Stimulated activated CD4-positive, alpha-beta T cell treated with anti-CD3 and anti-CD28 coated beads, Interleukin-4, amount 100 ng/mL, for 48 hours (primary cell): ENCODE results near the gene RHOXF2B.
"Not testable (repeated sequence)": the region's sequence is repeated elsewhere in the genome, so short reads cannot be mapped to it uniquely, and the experiment has no call there.

Experiments used
- DNase-seq, 2 donors: peaks; one replicate each; pipeline ENCODE4 v3.0.0-alpha.2; 2020; ENCODE audit warnings: low read depth in 2 of 2

The RHOXF2B gene

GRCh38 chrX:120077590-120077989 lies at the start of gene RHOXF2B:
Gene RHOXF2B (minus strand): TSS chrX:120077690. CDS start chrX:120077552, 138 bp downstream.
- not testable (repeated sequence) for DNase-seq

GRCh38 chrX:120125444-120125843 lies 48.0 kb upstream of the RHOXF2B start:
- no peak for DNase-seq

GRCh38 chrX:120120223-120120622 lies 42.7 kb upstream of the RHOXF2B start:
- DNase-seq = no peak

- no peak for DNase-seq
These were observed 38.0 kb upstream of the RHOXF2B start, which contains the start of gene RHOXF1 for GRCh38 chrX:120115438-120115963. Gene RHOXF1 (minus strand): TSS chrX:120115913. CDS start chrX:120115862, 51 bp downstream.

GRCh38 chrX:120111611-120112010 lies 34.1 kb upstream of the RHOXF2B start:
- no peak for DNase-seq

- no peak for DNase-seq
These were observed 31.9 kb upstream of the RHOXF2B start for GRCh38 chrX:120109378-120109777.

GRCh38 chrX:120104707-120105106 lies 27.2 kb upstream of the RHOXF2B start:
- not testable (repeated sequence) for DNase-seq

GRCh38 chrX:120101057-120101456 lies 23.6 kb upstream of the RHOXF2B start:
- not testable (repeated sequence) for DNase-seq

- DNase-seq = no peak
These were observed 12.7 kb upstream of the RHOXF2B start for GRCh38 chrX:120090208-120090607.

- DNase-seq = no peak
These were observed 10.0 kb upstream of the RHOXF2B start for GRCh38 chrX:120087289-120088017.

GRCh38 chrX:120085553-120086185 lies 8.2 kb upstream of the RHOXF2B start:
- not testable (repeated sequence) for DNase-seq

GRCh38 chrX:120066169-120066568 lies 11.3 kb downstream of the RHOXF2B start:
- not testable (repeated sequence) for DNase-seq

- DNase-seq = not testable (repeated sequence)
These were observed 34.8 kb downstream of the RHOXF2B start for GRCh38 chrX:120042712-120043111.

- DNase-seq = not testable (repeated sequence)
These were observed 35.2 kb downstream of the RHOXF2B start for GRCh38 chrX:120042247-120042646.

GRCh38 chrX:120040176-120040575 lies 37.3 kb downstream of the RHOXF2B start:
- not testable (repeated sequence) for DNase-seq

- DNase-seq = not testable (repeated sequence)
These were observed 38.3 kb downstream of the RHOXF2B start for GRCh38 chrX:120039087-120039733.

GRCh38 chrX:120036704-120037103 lies 40.8 kb downstream of the RHOXF2B start:
- DNase-seq = no peak

- not testable (repeated sequence) for DNase-seq
These were observed 41.8 kb downstream of the RHOXF2B start for GRCh38 chrX:120035522-120036309.

- no peak for DNase-seq
These were observed 48.1 kb downstream of the RHOXF2B start for GRCh38 chrX:120029354-120029753.

GRCh38 chrX:120023259-120023658 lies 54.2 kb downstream of the RHOXF2B start:
- DNase-seq = no peak

GRCh38 chrX:120022763-120023162 lies 54.7 kb downstream of the RHOXF2B start:
- no peak for DNase-seq
